ENCODE data around the gene DYNC1LI2.
"Not testable (repeated sequence)": the region's sequence is repeated elsewhere in the genome, so short reads cannot be mapped to it uniquely, and the experiment has no call there.

GRCh38 chr16:66685501-66686115 is 65.8 kb downstream of the DYNC1LI2 start:
- TF ChIP-seq CTCF, POLR2AphosphoS5 (IDR thresholded peaks at IDR 0.05): not testable (repeated sequence)

Data from upper lobe of left lung (tissue), 4 donors.